Measurements from ENCODE around the gene TMEM154.

DNA sequence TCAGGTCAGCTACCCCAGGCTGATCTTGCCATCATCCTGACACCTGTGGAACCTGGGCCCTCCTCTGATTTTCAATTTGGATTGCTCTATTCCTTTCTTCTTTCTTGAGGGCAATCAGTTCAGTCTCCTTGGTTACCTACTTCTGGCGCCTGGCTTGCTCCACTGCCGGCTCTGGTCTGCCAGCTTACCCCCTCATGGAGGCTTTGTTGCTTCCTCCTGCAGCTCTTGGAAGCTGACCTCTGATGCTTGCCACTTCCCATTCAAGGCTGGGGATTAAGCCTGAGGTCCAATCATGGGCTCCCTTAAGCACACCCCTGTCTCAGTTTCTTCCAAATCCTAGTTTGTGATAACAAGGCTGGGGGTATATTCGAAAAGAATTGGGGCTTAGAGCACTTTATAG, 5.4 kb downstream of the TMEM154 start:
- TF ChIP-seq, protein P1, sequence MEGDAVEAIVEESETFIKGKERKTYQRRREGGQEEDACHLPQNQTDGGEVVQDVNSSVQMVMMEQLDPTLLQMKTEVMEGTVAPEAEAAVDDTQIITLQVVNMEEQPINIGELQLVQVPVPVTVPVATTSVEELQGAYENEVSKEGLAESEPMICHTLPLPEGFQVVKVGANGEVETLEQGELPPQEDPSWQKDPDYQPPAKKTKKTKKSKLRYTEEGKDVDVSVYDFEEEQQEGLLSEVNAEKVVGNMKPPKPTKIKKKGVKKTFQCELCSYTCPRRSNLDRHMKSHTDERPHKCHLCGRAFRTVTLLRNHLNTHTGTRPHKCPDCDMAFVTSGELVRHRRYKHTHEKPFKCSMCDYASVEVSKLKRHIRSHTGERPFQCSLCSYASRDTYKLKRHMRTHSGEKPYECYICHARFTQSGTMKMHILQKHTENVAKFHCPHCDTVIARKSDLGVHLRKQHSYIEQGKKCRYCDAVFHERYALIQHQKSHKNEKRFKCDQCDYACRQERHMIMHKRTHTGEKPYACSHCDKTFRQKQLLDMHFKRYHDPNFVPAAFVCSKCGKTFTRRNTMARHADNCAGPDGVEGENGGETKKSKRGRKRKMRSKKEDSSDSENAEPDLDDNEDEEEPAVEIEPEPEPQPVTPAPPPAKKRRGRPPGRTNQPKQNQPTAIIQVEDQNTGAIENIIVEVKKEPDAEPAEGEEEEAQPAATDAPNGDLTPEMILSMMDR (conservative IDR thresholded peaks at IDR 0.05), result no peak
- no peak for TF ChIP-seq EZH2 (IDR thresholded peaks at IDR 0.05; ENCODE audit: low read depth)
